ENCODE measurements around the gene CCDC82.
A peak's percentile ranks its signal among the peaks of the same experiment; 100 is the strongest.

Gene CCDC82

GRCh38 chr11:96365493-96365892 lies 24.2 kb downstream of the CCDC82 start:
- DNase-seq (ENCODE audit: low read depth in 2 of 3, low spot score in 2 of 3) = no peak

- no peak for DNase-seq (ENCODE audit: low read depth in 2 of 3, low spot score in 2 of 3)
Measured at GRCh38 chr11:96361778-96362177, 27.9 kb downstream of the CCDC82 start.

- DNase-seq (ENCODE audit: low read depth in 2 of 3, low spot score in 2 of 3) = no peak
Measured at GRCh38 chr11:96358321-96358720, 31.4 kb downstream of the CCDC82 start.

- DNase-seq (ENCODE audit: low read depth in 2 of 3, low spot score in 2 of 3) = no peak
Measured at GRCh38 chr11:96357794-96358193, 31.9 kb downstream of the CCDC82 start.

- no peak for DNase-seq (ENCODE audit: low read depth in 2 of 3, low spot score in 2 of 3)
Measured at GRCh38 chr11:96356848-96357247, 32.9 kb downstream of the CCDC82 start.

GRCh38 chr11:96342961-96343711 lies 46.6 kb downstream of the CCDC82 start, which contains the start of gene MAML2:
TSS of gene MAML2 (minus strand) at chr11:96343195. CDS start at chr11:96341895, 1,300 bp downstream.
- peak; percentile 54 to 83 (median 68) for DNase-seq (ENCODE audit: low read depth in 2 of 3, low spot score in 2 of 3)

- DNase-seq (ENCODE audit: low read depth in 2 of 3, low spot score in 2 of 3) = no peak
Measured at GRCh38 chr11:96342014-96342960, 47.4 kb downstream of the CCDC82 start.

- peak in 2 of 3 experiments; percentile 37 to 48 for DNase-seq (ENCODE audit: low read depth in 2 of 3, low spot score in 2 of 3)
Measured at GRCh38 chr11:96341211-96342013, 48.3 kb downstream of the CCDC82 start.

- no peak for DNase-seq (ENCODE audit: low read depth in 2 of 3, low spot score in 2 of 3)
Measured at GRCh38 chr11:96340555-96340885, 49.2 kb downstream of the CCDC82 start.

GRCh38 chr11:96339706-96340554 lies 49.8 kb downstream of the CCDC82 start:
- no peak for DNase-seq (ENCODE audit: low read depth in 2 of 3, low spot score in 2 of 3)

- peak in 1 of 3 experiments; percentile 25 for DNase-seq (ENCODE audit: low read depth in 2 of 3, low spot score in 2 of 3)
Measured at GRCh38 chr11:96338910-96339705, 50.6 kb downstream of the CCDC82 start.

- DNase-seq (ENCODE audit: low read depth in 2 of 3, low spot score in 2 of 3) = no peak
Measured at GRCh38 chr11:96337541-96338431, 51.9 kb downstream of the CCDC82 start.

- DNase-seq (ENCODE audit: low read depth in 2 of 3, low spot score in 2 of 3) = no peak
Measured at GRCh38 chr11:96335388-96335787, 54.3 kb downstream of the CCDC82 start.

- DNase-seq (ENCODE audit: low read depth in 2 of 3, low spot score in 2 of 3) = no peak
Measured at GRCh38 chr11:96334219-96334618, 55.5 kb downstream of the CCDC82 start.

- no peak for DNase-seq (ENCODE audit: low read depth in 2 of 3, low spot score in 2 of 3)
Measured at GRCh38 chr11:96333191-96333719, 56.5 kb downstream of the CCDC82 start.

GRCh38 chr11:96332126-96332771 lies 57.5 kb downstream of the CCDC82 start:
- DNase-seq (ENCODE audit: low read depth in 2 of 3, low spot score in 2 of 3) = no peak

GRCh38 chr11:96331699-96332116 lies 58.0 kb downstream of the CCDC82 start:
- no peak for DNase-seq (ENCODE audit: low read depth in 2 of 3, low spot score in 2 of 3)

GRCh38 chr11:96330511-96330859 lies 59.2 kb downstream of the CCDC82 start:
- DNase-seq (ENCODE audit: low read depth in 2 of 3, low spot score in 2 of 3) = no peak

Measured in activated CD8-positive, alpha-beta memory T cell treated with anti-CD3 and anti-CD28 coated beads for 48 hours (primary cell).